HL-60 (cell line): ENCODE results near the gene PLIN3.
A peak's percentile ranks its signal among the peaks of the same experiment; 100 is the strongest.

ENCODE experiments used
- DNase-seq, 2 experiments: peaks; one replicate each; pipeline ENCODE4 v3.0.0-alpha.2; 2010 to 2020; ENCODE audit warnings: low read depth in 1 of 2, low spot score in 1 of 2
- H3K27ac ChIP-seq: fragments of 250-450 bp; sonication (Bioruptor Pico); replicated peaks from 2 replicates; pipeline ENCODE4 v1.5.1; 2020; ENCODE audit warnings: mild to moderate bottlenecking, moderate library complexity
- H3K27me3 ChIP-seq: fragments of 250-450 bp; sonication (Bioruptor Pico); 2 replicates; pipeline ENCODE4 v1.5.1; 2021; ENCODE audit warnings: mild to moderate bottlenecking, moderate library complexity; ENCODE audit not compliant: insufficient read depth, poor library complexity, severe bottlenecking
- H3K4me3 ChIP-seq: replicated peaks from 2 replicates; pipeline ENCODE4 v1.5.1; 2011; ENCODE audit warnings: mild to moderate bottlenecking, control low read depth, low read length; ENCODE audit not compliant: insufficient read depth
- GABPA ChIP-seq: IDR thresholded peaks from 2 replicates; pipeline ENCODE4 v1.6.1; 2012; ENCODE audit warnings: low read depth
- POLR2AphosphoS5 ChIP-seq: IDR thresholded peaks from 2 replicates; pipeline ENCODE4 v1.6.1; 2012; ENCODE audit warnings: low read depth
- SPI1 ChIP-seq: IDR thresholded peaks from 2 replicates; pipeline ENCODE4 v1.6.1; 2012; ENCODE audit warnings: low read depth, mild to moderate bottlenecking, borderline replicate concordance
- TF ChIP-seq, protein P1 (sequence below): IDR thresholded peaks from one replicate; pipeline ENCODE4 v1.5.1; 2011; ENCODE audit warnings: low read length, control low read depth, inconsistent platforms; ENCODE audit not compliant: insufficient read depth
- TF ChIP-seq, protein P2 (sequence below): IDR thresholded peaks from 2 replicates; pipeline ENCODE4 v1.6.1; 2012; ENCODE audit warnings: low read depth; ENCODE audit not compliant: insufficient replicate concordance

The PLIN3 gene

DNA sequence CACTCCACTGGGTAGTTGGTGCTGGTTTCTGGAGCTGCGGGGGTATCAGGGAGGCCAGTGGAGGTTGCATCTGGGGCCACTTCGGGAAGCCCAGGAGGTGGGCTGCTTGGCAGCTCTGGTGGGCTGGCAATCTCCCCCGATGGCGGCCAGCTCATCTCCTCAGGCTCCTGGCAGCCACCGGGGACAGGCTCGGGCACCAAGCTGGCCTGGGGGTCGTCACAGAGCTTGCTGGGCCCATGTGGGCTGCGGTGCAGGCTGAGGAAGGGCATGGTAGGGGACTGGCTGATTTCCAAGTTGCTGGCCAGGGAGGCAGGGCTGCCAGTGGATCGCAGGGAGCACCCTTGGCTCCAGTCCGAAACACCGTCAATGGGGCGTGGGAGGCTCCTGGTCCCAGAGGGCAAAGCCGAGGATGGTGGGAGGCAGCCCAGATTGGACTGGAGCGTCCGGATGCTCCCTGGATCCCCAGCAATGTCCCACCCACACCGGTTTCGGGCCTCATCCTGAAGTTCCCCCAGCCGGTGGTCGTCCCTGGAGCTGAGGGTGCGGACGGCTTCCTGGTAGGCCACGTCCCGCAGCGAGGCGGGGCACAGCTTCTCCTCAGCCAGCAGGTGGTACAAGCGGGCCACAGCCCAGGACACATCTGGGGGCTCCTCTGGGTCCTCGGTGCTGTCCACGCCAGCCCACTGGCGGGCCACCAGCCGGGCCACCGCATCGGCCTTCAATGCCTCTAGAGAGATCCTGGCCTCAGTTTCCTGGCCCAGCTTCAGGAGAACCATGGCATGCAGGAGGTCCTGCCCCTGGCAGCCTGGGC lies 49.8 kb downstream of the PLIN3 start:
- Histone ChIP-seq H3K27ac (no peak overlapping the region), H3K4me3 (no peak overlapping the region), H3K27me3 (no peaks in the 10 kb centered on the region)
- DNase-seq = no peak
- TF ChIP-seq, protein P1, sequence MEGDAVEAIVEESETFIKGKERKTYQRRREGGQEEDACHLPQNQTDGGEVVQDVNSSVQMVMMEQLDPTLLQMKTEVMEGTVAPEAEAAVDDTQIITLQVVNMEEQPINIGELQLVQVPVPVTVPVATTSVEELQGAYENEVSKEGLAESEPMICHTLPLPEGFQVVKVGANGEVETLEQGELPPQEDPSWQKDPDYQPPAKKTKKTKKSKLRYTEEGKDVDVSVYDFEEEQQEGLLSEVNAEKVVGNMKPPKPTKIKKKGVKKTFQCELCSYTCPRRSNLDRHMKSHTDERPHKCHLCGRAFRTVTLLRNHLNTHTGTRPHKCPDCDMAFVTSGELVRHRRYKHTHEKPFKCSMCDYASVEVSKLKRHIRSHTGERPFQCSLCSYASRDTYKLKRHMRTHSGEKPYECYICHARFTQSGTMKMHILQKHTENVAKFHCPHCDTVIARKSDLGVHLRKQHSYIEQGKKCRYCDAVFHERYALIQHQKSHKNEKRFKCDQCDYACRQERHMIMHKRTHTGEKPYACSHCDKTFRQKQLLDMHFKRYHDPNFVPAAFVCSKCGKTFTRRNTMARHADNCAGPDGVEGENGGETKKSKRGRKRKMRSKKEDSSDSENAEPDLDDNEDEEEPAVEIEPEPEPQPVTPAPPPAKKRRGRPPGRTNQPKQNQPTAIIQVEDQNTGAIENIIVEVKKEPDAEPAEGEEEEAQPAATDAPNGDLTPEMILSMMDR = no peak
- TF ChIP-seq, protein P2, sequence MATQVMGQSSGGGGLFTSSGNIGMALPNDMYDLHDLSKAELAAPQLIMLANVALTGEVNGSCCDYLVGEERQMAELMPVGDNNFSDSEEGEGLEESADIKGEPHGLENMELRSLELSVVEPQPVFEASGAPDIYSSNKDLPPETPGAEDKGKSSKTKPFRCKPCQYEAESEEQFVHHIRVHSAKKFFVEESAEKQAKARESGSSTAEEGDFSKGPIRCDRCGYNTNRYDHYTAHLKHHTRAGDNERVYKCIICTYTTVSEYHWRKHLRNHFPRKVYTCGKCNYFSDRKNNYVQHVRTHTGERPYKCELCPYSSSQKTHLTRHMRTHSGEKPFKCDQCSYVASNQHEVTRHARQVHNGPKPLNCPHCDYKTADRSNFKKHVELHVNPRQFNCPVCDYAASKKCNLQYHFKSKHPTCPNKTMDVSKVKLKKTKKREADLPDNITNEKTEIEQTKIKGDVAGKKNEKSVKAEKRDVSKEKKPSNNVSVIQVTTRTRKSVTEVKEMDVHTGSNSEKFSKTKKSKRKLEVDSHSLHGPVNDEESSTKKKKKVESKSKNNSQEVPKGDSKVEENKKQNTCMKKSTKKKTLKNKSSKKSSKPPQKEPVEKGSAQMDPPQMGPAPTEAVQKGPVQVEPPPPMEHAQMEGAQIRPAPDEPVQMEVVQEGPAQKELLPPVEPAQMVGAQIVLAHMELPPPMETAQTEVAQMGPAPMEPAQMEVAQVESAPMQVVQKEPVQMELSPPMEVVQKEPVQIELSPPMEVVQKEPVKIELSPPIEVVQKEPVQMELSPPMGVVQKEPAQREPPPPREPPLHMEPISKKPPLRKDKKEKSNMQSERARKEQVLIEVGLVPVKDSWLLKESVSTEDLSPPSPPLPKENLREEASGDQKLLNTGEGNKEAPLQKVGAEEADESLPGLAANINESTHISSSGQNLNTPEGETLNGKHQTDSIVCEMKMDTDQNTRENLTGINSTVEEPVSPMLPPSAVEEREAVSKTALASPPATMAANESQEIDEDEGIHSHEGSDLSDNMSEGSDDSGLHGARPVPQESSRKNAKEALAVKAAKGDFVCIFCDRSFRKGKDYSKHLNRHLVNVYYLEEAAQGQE = no peak

DNA sequence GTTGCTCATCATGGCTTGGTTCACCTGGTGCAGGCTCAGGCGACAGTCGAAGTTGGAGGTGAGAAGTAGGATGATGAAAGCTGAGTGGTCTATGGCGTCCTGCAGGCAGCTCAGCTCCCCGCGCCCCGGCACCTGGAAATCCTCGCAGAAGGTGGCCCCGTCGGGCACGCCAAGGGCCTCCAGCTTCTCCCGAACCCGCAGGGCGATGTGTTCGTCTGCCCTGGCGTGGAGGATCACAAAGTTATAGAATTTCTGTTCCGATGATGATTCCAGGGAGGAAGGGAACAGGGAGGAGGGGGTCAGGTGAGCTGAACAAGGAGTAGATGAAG lies 50.6 kb downstream of the PLIN3 start:
- DNase-seq = no peak
- H3K27ac ChIP-seq = no peak overlapping the region
- H3K27me3 ChIP-seq = no peaks in the 10 kb centered on the region
- TF ChIP-seq GABPA (no peak), POLR2AphosphoS5 (no peak), SPI1 (no peak)
- TF ChIP-seq, protein P1 = no peak
- TF ChIP-seq, protein P2 = no peak
- no peak overlapping the region for H3K4me3 ChIP-seq

DNA sequence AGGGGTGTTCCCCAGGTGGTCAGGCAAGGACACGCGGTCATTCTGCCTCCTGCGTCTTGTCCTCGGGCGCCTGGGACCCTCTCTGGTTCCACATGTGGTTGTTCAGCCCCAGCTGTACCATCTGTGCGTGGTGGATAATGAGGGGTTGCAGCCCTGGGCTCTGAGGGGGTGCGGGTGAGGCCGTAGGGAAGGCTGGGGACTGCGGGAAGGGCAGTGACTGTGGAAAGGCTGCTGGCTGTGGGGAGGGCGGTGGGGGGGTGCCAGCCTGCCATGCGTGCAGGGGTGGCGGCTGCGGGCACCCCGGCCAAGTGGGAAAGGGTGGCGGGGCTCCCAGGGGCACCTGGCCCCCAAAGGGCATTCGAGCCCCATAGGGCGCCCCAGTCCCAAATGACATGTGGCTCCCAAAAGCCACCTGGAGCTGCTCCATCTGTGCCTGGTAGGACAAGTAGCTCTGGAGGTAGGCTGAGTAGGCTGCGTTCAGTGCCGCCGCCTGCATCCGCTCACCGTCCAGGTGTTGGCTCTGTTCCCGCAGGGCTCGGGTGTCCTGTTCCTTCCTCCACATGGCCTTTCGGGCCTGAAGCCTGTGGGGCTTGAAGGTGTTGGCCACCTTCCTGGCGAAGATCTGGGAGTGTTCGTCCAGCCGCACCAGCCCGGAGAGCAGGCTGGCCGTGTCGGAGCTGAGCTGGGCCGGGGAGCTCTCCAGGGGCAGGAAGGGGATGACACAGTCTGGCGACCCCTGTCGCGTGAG lies 51.1 kb downstream of the PLIN3 start:
- H3K27ac ChIP-seq = peak overlapping the region; percentile 28
- TF ChIP-seq, protein P2 = no peak
- TF ChIP-seq, protein P1 = no peak
- TF ChIP-seq SPI1 (no peak), GABPA (no peak), POLR2AphosphoS5 (no peak)
- no peaks in the 10 kb centered on the region for H3K27me3 ChIP-seq
- no peak overlapping the region for H3K4me3 ChIP-seq
- no peak for DNase-seq
